ENCODE results near the gene BHLHE40.

BHLHE40 gene

GRCh38 chr3:5002174-5002870, 23.1 kb downstream of the BHLHE40 start:
- no peak for DNase-seq (ENCODE audit: low spot score)

- no peak for DNase-seq (ENCODE audit: low spot score)
Observed at GRCh38 chr3:5002871-5003247, 23.6 kb downstream of the BHLHE40 start.

- DNase-seq (ENCODE audit: low spot score), result no peak
Observed at GRCh38 chr3:5004319-5005152, 25.3 kb downstream of the BHLHE40 start.

- DNase-seq (ENCODE audit: low spot score), result no peak
Observed at GRCh38 chr3:5005367-5005766, 26.1 kb downstream of the BHLHE40 start.

GRCh38 chr3:5006755-5007202, 27.5 kb downstream of the BHLHE40 start:
- DNase-seq (ENCODE audit: low spot score), result no peak

GRCh38 chr3:5007873-5008272, 28.6 kb downstream of the BHLHE40 start:
- no peak for DNase-seq (ENCODE audit: low spot score)

GRCh38 chr3:5009506-5010109, 30.4 kb downstream of the BHLHE40 start:
- no peak for DNase-seq (ENCODE audit: low spot score)

GRCh38 chr3:5010140-5010539, 30.9 kb downstream of the BHLHE40 start:
- DNase-seq (ENCODE audit: low spot score), result no peak

- DNase-seq (ENCODE audit: low spot score), result no peak
Observed at GRCh38 chr3:5010706-5011554, 31.7 kb downstream of the BHLHE40 start.

- no peak for DNase-seq (ENCODE audit: low spot score)
Observed at GRCh38 chr3:5011555-5012256, 32.5 kb downstream of the BHLHE40 start.

- DNase-seq (ENCODE audit: low spot score), result no peak
Observed at GRCh38 chr3:5012367-5012766, 33.1 kb downstream of the BHLHE40 start.

- peak; percentile 93 for DNase-seq (ENCODE audit: low spot score)
Observed at GRCh38 chr3:5013021-5013906, 34.0 kb downstream of the BHLHE40 start.

GRCh38 chr3:5014391-5014790, 35.2 kb downstream of the BHLHE40 start:
- no peak for DNase-seq (ENCODE audit: low spot score)

GRCh38 chr3:5015056-5015455, 35.8 kb downstream of the BHLHE40 start:
- DNase-seq (ENCODE audit: low spot score), result no peak

GRCh38 chr3:5016211-5017161, 37.2 kb downstream of the BHLHE40 start:
- DNase-seq (ENCODE audit: low spot score), result peak; percentile 88

- DNase-seq (ENCODE audit: low spot score), result peak; percentile 71
Observed at GRCh38 chr3:5017925-5018531, 38.8 kb downstream of the BHLHE40 start.

- DNase-seq (ENCODE audit: low spot score), result peak; percentile 51
Observed at GRCh38 chr3:5019411-5020241, 40.4 kb downstream of the BHLHE40 start.

GRCh38 chr3:5020242-5020722, 41.0 kb downstream of the BHLHE40 start:
- DNase-seq (ENCODE audit: low spot score), result no peak

Data from LoVo (cell line).